WTC11 (cell line): ENCODE data around the gene ADD1. TPM values are rescaled to one million over a fixed set of nuclear protein-coding genes. Genes with fewer than 3 reads are reported as not detected.
A peak's percentile ranks its signal among the peaks of the same experiment; 100 is the strongest.

Experiments
- ATAC-seq: fragments of 200-7000 bp; cut with Tn5 transposase; 2 replicates; pipeline ENCODE4 v1.10.0; 2021; ENCODE audit warnings: mild to moderate bottlenecking, moderate library complexity
- CTCF ChIA-PET: fragments of 300-600 bp; sonication (Branson Sonifier 250); formaldehyde crosslinking; loops from one replicate; lab custom pipeline; 2021; ENCODE audit warnings: antibody characterized with exemption; lab: Charles Lee
- POLR2A ChIA-PET: fragments of 350-600 bp; sonication (Branson Sonifier 250); formaldehyde crosslinking; loops from one replicate; lab custom pipeline; 2021; ENCODE audit warnings: antibody characterized with exemption; lab: Charles Lee
- DNase-seq: peaks from one replicate; pipeline ENCODE4 v3.0.0; 2021; ENCODE audit warnings: low spot score
- H3K27ac Mint-ChIP-seq: 2 replicates; pipeline ENCODE4 v1.8.0; 2021; ENCODE audit warnings: mixed read lengths
- H3K27me3 Mint-ChIP-seq: 2 replicates; pipeline ENCODE4 v1.8.0; 2021; ENCODE audit warnings: low read depth, mild to moderate bottlenecking, moderate library complexity, mixed read lengths
- H3K36me3 Mint-ChIP-seq: 2 replicates; pipeline ENCODE4 v1.8.0; 2021; ENCODE audit warnings: mixed read lengths
- H3K4me1 Mint-ChIP-seq: 2 replicates; pipeline ENCODE4 v1.8.0; 2022; ENCODE audit warnings: mixed read lengths
- H3K4me3 Mint-ChIP-seq: 2 replicates; pipeline ENCODE4 v1.8.0; 2021; ENCODE audit warnings: mild to moderate bottlenecking, moderate library complexity, mixed read lengths
- H3K9me3 Mint-ChIP-seq: 2 replicates; pipeline ENCODE4 v1.8.0; 2021; ENCODE audit warnings: mixed read lengths
- ERG ChIP-seq: fragments of 250-450 bp; sonication (Bioruptor Pico); IDR thresholded peaks from 2 replicates; pipeline ENCODE4 v1.8.0; 2021; ENCODE audit warnings: mild to moderate bottlenecking
- FOXK1 ChIP-seq: sonication (generic); formaldehyde crosslinking; IDR thresholded peaks from 2 replicates; pipeline ENCODE4 v1.8.0; 2022; ENCODE audit warnings: mild to moderate bottlenecking, moderate library complexity, missing genetic modification reagents
- HMGXB4 ChIP-seq: sonication (generic); formaldehyde crosslinking; IDR thresholded peaks from 2 replicates; pipeline ENCODE4 v1.8.1; 2023; ENCODE audit warnings: mild to moderate bottlenecking, moderate library complexity, missing genetic modification reagents
- MXD4 ChIP-seq: fragments of 250-450 bp; sonication (Bioruptor Pico); IDR thresholded peaks from 2 replicates; pipeline ENCODE4 v1.8.0; 2021; ENCODE audit warnings: mild to moderate bottlenecking, moderate library complexity, borderline replicate concordance
- MYBL2 ChIP-seq: sonication (generic); formaldehyde crosslinking; IDR thresholded peaks from 2 replicates; pipeline ENCODE4 v1.8.1; 2023; ENCODE audit warnings: mild to moderate bottlenecking, moderate library complexity, missing genetic modification reagents
- NFATC4 ChIP-seq: fragments of 250-450 bp; sonication (Bioruptor Pico); IDR thresholded peaks from 2 replicates; pipeline ENCODE4 v1.9.0; 2021; ENCODE audit warnings: mild to moderate bottlenecking
- PRDM15 ChIP-seq: sonication (generic); formaldehyde crosslinking; IDR thresholded peaks from 2 replicates; pipeline ENCODE4 v1.8.0; 2022; ENCODE audit warnings: missing genetic modification reagents
- SMAD4 ChIP-seq: sonication (generic); formaldehyde crosslinking; IDR thresholded peaks from 2 replicates; pipeline ENCODE4 v1.8.0; 2022; ENCODE audit warnings: mild to moderate bottlenecking, missing genetic modification reagents
- SOX15 ChIP-seq: fragments of 250-450 bp; sonication (Bioruptor Pico); IDR thresholded peaks from 2 replicates; pipeline ENCODE4 v1.9.0; 2021; ENCODE audit warnings: mild to moderate bottlenecking
- ZNF138 ChIP-seq: sonication (generic); formaldehyde crosslinking; conservative IDR thresholded peaks from 2 replicates; pipeline ENCODE4 v1.8.1; 2022; ENCODE audit warnings: mild to moderate bottlenecking, moderate library complexity, missing genetic modification reagents
- ZNF219 ChIP-seq: sonication (generic); formaldehyde crosslinking; IDR thresholded peaks from 2 replicates; pipeline ENCODE4 v1.8.0; 2023; ENCODE audit warnings: missing genetic modification reagents, mild to moderate bottlenecking, borderline replicate concordance
- ZNF263 ChIP-seq: sonication (generic); formaldehyde crosslinking; IDR thresholded peaks from 2 replicates; pipeline ENCODE4 v1.8.1; 2022; ENCODE audit warnings: low read depth, mild to moderate bottlenecking, moderate library complexity, missing genetic modification reagents
- ZNF317 ChIP-seq: sonication (generic); formaldehyde crosslinking; IDR thresholded peaks from 2 replicates; pipeline ENCODE4 v1.8.1; 2023; ENCODE audit warnings: low read depth, mild to moderate bottlenecking, moderate library complexity, missing genetic modification reagents, borderline replicate concordance
- ZNF423 ChIP-seq: fragments of 250-450 bp; sonication (Bioruptor Pico); IDR thresholded peaks from 2 replicates; pipeline ENCODE4 v2.1.2; 2022; ENCODE audit warnings: mild to moderate bottlenecking, moderate library complexity
- ZNF512 ChIP-seq: sonication (generic); formaldehyde crosslinking; IDR thresholded peaks from 2 replicates; pipeline ENCODE4 v1.8.1; 2022; ENCODE audit warnings: missing genetic modification reagents, borderline replicate concordance
- total RNA-seq: library from RNA; stranded (reverse); gene quantifications from 3 replicates; pipeline ENCODE4 v1.2.3, GENCODE V29; 2021

Gene ADD1
- total RNA-seq, 1 experiment from 2014 or later: 178 TPM

- TF ChIP-seq ZNF317 (0 out of 2 replicates have a peak, but pooled peaks have one; percentile 45), MXD4 (CRISPR knock-in tag) (no peak), ZNF263 (CRISPR knock-in tag) (no peak)
Observed at GRCh38 chr4:2933566-2934076, 90.0 kb downstream of the ADD1 start (continued).

- ATAC-seq: peak; percentile 2; the same call in 1 of the 2 replicates
Observed at GRCh38 chr4:2934077-2934812, 90.6 kb downstream of the ADD1 start.

GRCh38 chr4:2934813-2935761 lies 91.4 kb downstream of the ADD1 start:
- H3K36me3 Mint-ChIP-seq: peaks cover 24% of the 10 kb centered on the region
- ChIA-PET POLR2A (interaction anchor here (1.0 kb wide), 1 partner anchor 74 kb away, joined by 3 read pairs; no protein-coding TSS in a partner anchor), CTCF (interaction anchor here (0.8 to 2.3 kb wide), 6 partner anchors 14 to 493 kb away, joined by 3 to 11 read pairs (median 6); no protein-coding TSS in a partner anchor)
- TF ChIP-seq FOXK1 (CRISPR knock-in tag) (no peak; the same call in none of the 2 replicates), ERG (CRISPR knock-in tag) (0 out of 2 replicates have a peak, but pooled peaks have one; percentile 57), MYBL2 (CRISPR knock-in tag) (peak; percentile 89), ZNF138 (no peak), ZNF423 (no peak), ZNF512 (CRISPR knock-in tag) (no peak), SMAD4 (no peak)

More at GRCh38 chr4:2934077-2934812, 90.6 kb downstream of the ADD1 start:
- no peak for DNase-seq
- Mint-ChIP-seq H3K27me3 (no peaks in the 10 kb centered on the region), H3K36me3 (peaks cover 20% of the 10 kb centered on the region)
- CTCF ChIA-PET: interaction anchor here (1.5 to 1.7 kb wide), 2 partner anchors 24 to 170 kb away, joined by 3 to 6 read pairs; no protein-coding TSS in a partner anchor
- TF ChIP-seq HMGXB4 (CRISPR knock-in tag) (peak; percentile 4; the same call in 1 of the 2 replicates), ZNF219 (no peak), NFATC4 (CRISPR knock-in tag) (no peak), SOX15 (CRISPR knock-in tag) (no peak), ZNF317 (0 out of 2 replicates have a peak, but pooled peaks have one; percentile 6), PRDM15 (CRISPR knock-in tag) (0 out of 2 replicates have a peak, but pooled peaks have one; percentile 18)
- TF ChIP-seq, all 79 proteins: peak for 3
- POLR2A ChIA-PET: no interaction called here
- H3K9me3 Mint-ChIP-seq: no peaks in the 10 kb centered on the region
- peaks cover 26% of the 10 kb centered on the region for H3K4me1 Mint-ChIP-seq
- no peak overlapping the region for H3K27ac Mint-ChIP-seq
- peak overlapping the region; percentile 80 for H3K4me3 Mint-ChIP-seq

More at GRCh38 chr4:2934813-2935761, 91.4 kb downstream of the ADD1 start:
- Mint-ChIP-seq H3K27ac (no peak overlapping the region), H3K4me1 (peaks cover 26% of the 10 kb centered on the region), H3K4me3 (peak overlapping the region; percentile 80), H3K27me3 (no peaks in the 10 kb centered on the region), H3K9me3 (no peaks in the 10 kb centered on the region)
- DNase-seq (peak; percentile 95), ATAC-seq (peak; percentile 50)
